WTC11 (cell line): ENCODE data around the gene ERFL. TPM values are rescaled to one million over a fixed set of nuclear protein-coding genes. Genes with fewer than 3 reads are reported as not detected.

Experiments used
- ATAC-seq: fragments of 200-7000 bp; cut with Tn5 transposase; 2 replicates; pipeline ENCODE4 v1.10.0; 2021; ENCODE audit warnings: mild to moderate bottlenecking, moderate library complexity
- CTCF ChIA-PET: fragments of 300-600 bp; sonication (Branson Sonifier 250); formaldehyde crosslinking; loops from one replicate; lab custom pipeline; 2021; ENCODE audit warnings: antibody characterized with exemption; lab: Charles Lee
- POLR2A ChIA-PET: fragments of 350-600 bp; sonication (Branson Sonifier 250); formaldehyde crosslinking; loops from one replicate; lab custom pipeline; 2021; ENCODE audit warnings: antibody characterized with exemption; lab: Charles Lee
- DNase-seq: peaks from one replicate; pipeline ENCODE4 v3.0.0; 2021; ENCODE audit warnings: low spot score
- H3K27ac Mint-ChIP-seq: 2 replicates; pipeline ENCODE4 v1.8.0; 2021; ENCODE audit warnings: mixed read lengths
- H3K27me3 Mint-ChIP-seq: 2 replicates; pipeline ENCODE4 v1.8.0; 2021; ENCODE audit warnings: low read depth, mild to moderate bottlenecking, moderate library complexity, mixed read lengths
- H3K36me3 Mint-ChIP-seq: 2 replicates; pipeline ENCODE4 v1.8.0; 2021; ENCODE audit warnings: mixed read lengths
- H3K4me1 Mint-ChIP-seq: 2 replicates; pipeline ENCODE4 v1.8.0; 2022; ENCODE audit warnings: mixed read lengths
- H3K4me3 Mint-ChIP-seq: 2 replicates; pipeline ENCODE4 v1.8.0; 2021; ENCODE audit warnings: mild to moderate bottlenecking, moderate library complexity, mixed read lengths
- H3K9me3 Mint-ChIP-seq: 2 replicates; pipeline ENCODE4 v1.8.0; 2021; ENCODE audit warnings: mixed read lengths
- ARID4B ChIP-seq: sonication (generic); formaldehyde crosslinking; IDR thresholded peaks from 2 replicates; pipeline ENCODE4 v1.8.0; 2023; ENCODE audit warnings: missing genetic modification reagents, mild to moderate bottlenecking, borderline replicate concordance
- E2F4 ChIP-seq: sonication (generic); formaldehyde crosslinking; IDR thresholded peaks from 2 replicates; pipeline ENCODE4 v1.8.1; 2022; ENCODE audit warnings: low read depth, mild to moderate bottlenecking, moderate library complexity, missing genetic modification reagents, borderline replicate concordance
- ERG ChIP-seq: fragments of 250-450 bp; sonication (Bioruptor Pico); IDR thresholded peaks from 2 replicates; pipeline ENCODE4 v1.8.0; 2021; ENCODE audit warnings: mild to moderate bottlenecking
- FOXP1 ChIP-seq: sonication (generic); formaldehyde crosslinking; IDR thresholded peaks from 2 replicates; pipeline ENCODE4 v1.8.0; 2022; ENCODE audit warnings: missing genetic modification reagents, mild to moderate bottlenecking, moderate library complexity, borderline replicate concordance
- IRF2 ChIP-seq: sonication (generic); formaldehyde crosslinking; IDR thresholded peaks from 2 replicates; pipeline ENCODE4 v1.8.0; 2022; ENCODE audit warnings: low read depth, missing genetic modification reagents, borderline replicate concordance
- NFATC4 ChIP-seq: fragments of 250-450 bp; sonication (Bioruptor Pico); IDR thresholded peaks from 2 replicates; pipeline ENCODE4 v1.9.0; 2021; ENCODE audit warnings: mild to moderate bottlenecking
- NFE2L1 ChIP-seq: sonication (generic); formaldehyde crosslinking; IDR thresholded peaks from 2 replicates; pipeline ENCODE4 v1.8.1; 2023; ENCODE audit warnings: missing genetic modification reagents
- NFYB ChIP-seq: sonication (generic); formaldehyde crosslinking; conservative IDR thresholded peaks from 2 replicates; pipeline ENCODE4 v1.8.0; 2022; ENCODE audit warnings: low read depth, missing genetic modification reagents
- NR1H2 ChIP-seq: sonication (generic); formaldehyde crosslinking; IDR thresholded peaks from 2 replicates; pipeline ENCODE4 v1.9.0; 2021; ENCODE audit warnings: mild to moderate bottlenecking, moderate library complexity, missing genetic modification reagents
- OVOL2 ChIP-seq: fragments of 250-450 bp; sonication (Bioruptor Pico); IDR thresholded peaks from 2 replicates; pipeline ENCODE4 v1.9.0; 2021; ENCODE audit warnings: mild to moderate bottlenecking, borderline replicate concordance
- TEAD1 ChIP-seq: sonication (generic); formaldehyde crosslinking; IDR thresholded peaks from 2 replicates; pipeline ENCODE4 v1.8.0; 2022; ENCODE audit warnings: mild to moderate bottlenecking, missing genetic modification reagents
- TEAD4 ChIP-seq: sonication (generic); formaldehyde crosslinking; IDR thresholded peaks from 2 replicates; pipeline ENCODE4 v1.8.0; 2022; ENCODE audit warnings: mild to moderate bottlenecking, missing genetic modification reagents
- TP53 ChIP-seq: sonication (generic); formaldehyde crosslinking; IDR thresholded peaks from 2 replicates; pipeline ENCODE4 v1.8.1; 2023; ENCODE audit warnings: mild to moderate bottlenecking, missing genetic modification reagents
- USF2 ChIP-seq: sonication (generic); formaldehyde crosslinking; IDR thresholded peaks from 2 replicates; pipeline ENCODE4 v1.8.1; 2023; ENCODE audit warnings: mild to moderate bottlenecking, missing genetic modification reagents, moderate library complexity
- ZBTB21 ChIP-seq: sonication (generic); formaldehyde crosslinking; IDR thresholded peaks from 2 replicates; pipeline ENCODE4 v1.8.1; 2023; ENCODE audit warnings: mild to moderate bottlenecking, missing genetic modification reagents, borderline replicate concordance
- ZMAT4 ChIP-seq: fragments of 250-450 bp; sonication (Bioruptor Pico); IDR thresholded peaks from 2 replicates; pipeline ENCODE4 v1.9.0; 2021; ENCODE audit warnings: mild to moderate bottlenecking
- ZNF317 ChIP-seq: sonication (generic); formaldehyde crosslinking; IDR thresholded peaks from 2 replicates; pipeline ENCODE4 v1.8.1; 2023; ENCODE audit warnings: low read depth, mild to moderate bottlenecking, moderate library complexity, missing genetic modification reagents, borderline replicate concordance
- ZNF396 ChIP-seq: fragments of 250-450 bp; sonication (Bioruptor Pico); IDR thresholded peaks from 2 replicates; pipeline ENCODE4 v1.8.0; 2021; ENCODE audit warnings: mild to moderate bottlenecking, moderate library complexity, borderline replicate concordance
- ZNF423 ChIP-seq: fragments of 250-450 bp; sonication (Bioruptor Pico); IDR thresholded peaks from 2 replicates; pipeline ENCODE4 v2.1.2; 2022; ENCODE audit warnings: mild to moderate bottlenecking, moderate library complexity
- total RNA-seq: library from RNA; stranded (reverse); gene quantifications from 3 replicates; pipeline ENCODE4 v1.2.3, GENCODE V29; 2021
- TF ChIP-seq, protein P1 (sequence below): sonication (generic); formaldehyde crosslinking; IDR thresholded peaks from 2 replicates; pipeline ENCODE4 v1.8.1; 2023; ENCODE audit warnings: mild to moderate bottlenecking, missing genetic modification reagents
- TF ChIP-seq, protein P2 (sequence below): fragments of 250-450 bp; sonication (Bioruptor Pico); IDR thresholded peaks from 2 replicates; pipeline ENCODE4 v2.1.2; 2022; ENCODE audit warnings: mild to moderate bottlenecking, moderate library complexity

ERFL gene
- total RNA-seq, 1 experiment from 2014 or later, result 0.31 TPM

GRCh38 chr19:41915776-41916414, 12.4 kb downstream of the ERFL start:
- H3K27me3 Mint-ChIP-seq, result no peaks in the 10 kb centered on the region

GRCh38 chr19:41915021-41915775, 13.1 kb downstream of the ERFL start:
- ChIA-PET CTCF (no interaction called here), POLR2A (no interaction called here)
- Mint-ChIP-seq H3K9me3 (no peaks in the 10 kb centered on the region), H3K4me1 (peaks cover 9% of the 10 kb centered on the region), H3K36me3 (no peaks in the 10 kb centered on the region), H3K4me3 (no peak overlapping the region), H3K27ac (no peak overlapping the region), H3K27me3 (no peaks in the 10 kb centered on the region)
- no peak for ATAC-seq
- no peak for DNase-seq
- TF ChIP-seq NFATC4 (no peak), ARID4B (CRISPR knock-in tag) (no peak), ZNF396 (CRISPR knock-in tag) (no peak)

More at GRCh38 chr19:41915776-41916414, 12.4 kb downstream of the ERFL start:
- DNase-seq (no peak), ATAC-seq (no peak)
- Mint-ChIP-seq H3K4me1 (peaks cover 9% of the 10 kb centered on the region), H3K36me3 (no peaks in the 10 kb centered on the region), H3K9me3 (no peaks in the 10 kb centered on the region), H3K27ac (no peak overlapping the region), H3K4me3 (no peak overlapping the region)
- POLR2A ChIA-PET, result no interaction called here
- CTCF ChIA-PET, result no interaction called here
- TF ChIP-seq ZNF423 (CRISPR knock-in tag) (no peak), TEAD1 (CRISPR knock-in tag) (no peak), E2F4 (no peak), USF2 (CRISPR knock-in tag) (no peak), ERG (no peak), OVOL2 (no peak), NFYB (CRISPR knock-in tag) (no peak), ZNF317 (CRISPR knock-in tag) (no peak), TEAD4 (no peak), NR1H2 (CRISPR knock-in tag) (no peak), IRF2 (CRISPR knock-in tag) (no peak), FOXP1 (CRISPR knock-in tag) (no peak), ZBTB21 (no peak), ZMAT4 (CRISPR knock-in tag) (no peak), TP53 (CRISPR knock-in tag) (no peak), ZNF396 (CRISPR knock-in tag) (no peak), NFE2L1 (CRISPR knock-in tag) (no peak)
- TF ChIP-seq, protein P1, sequence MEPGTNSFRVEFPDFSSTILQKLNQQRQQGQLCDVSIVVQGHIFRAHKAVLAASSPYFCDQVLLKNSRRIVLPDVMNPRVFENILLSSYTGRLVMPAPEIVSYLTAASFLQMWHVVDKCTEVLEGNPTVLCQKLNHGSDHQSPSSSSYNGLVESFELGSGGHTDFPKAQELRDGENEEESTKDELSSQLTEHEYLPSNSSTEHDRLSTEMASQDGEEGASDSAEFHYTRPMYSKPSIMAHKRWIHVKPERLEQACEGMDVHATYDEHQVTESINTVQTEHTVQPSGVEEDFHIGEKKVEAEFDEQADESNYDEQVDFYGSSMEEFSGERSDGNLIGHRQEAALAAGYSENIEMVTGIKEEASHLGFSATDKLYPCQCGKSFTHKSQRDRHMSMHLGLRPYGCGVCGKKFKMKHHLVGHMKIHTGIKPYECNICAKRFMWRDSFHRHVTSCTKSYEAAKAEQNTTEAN (CRISPR knock-in tag), result no peak
- TF ChIP-seq, protein P2, sequence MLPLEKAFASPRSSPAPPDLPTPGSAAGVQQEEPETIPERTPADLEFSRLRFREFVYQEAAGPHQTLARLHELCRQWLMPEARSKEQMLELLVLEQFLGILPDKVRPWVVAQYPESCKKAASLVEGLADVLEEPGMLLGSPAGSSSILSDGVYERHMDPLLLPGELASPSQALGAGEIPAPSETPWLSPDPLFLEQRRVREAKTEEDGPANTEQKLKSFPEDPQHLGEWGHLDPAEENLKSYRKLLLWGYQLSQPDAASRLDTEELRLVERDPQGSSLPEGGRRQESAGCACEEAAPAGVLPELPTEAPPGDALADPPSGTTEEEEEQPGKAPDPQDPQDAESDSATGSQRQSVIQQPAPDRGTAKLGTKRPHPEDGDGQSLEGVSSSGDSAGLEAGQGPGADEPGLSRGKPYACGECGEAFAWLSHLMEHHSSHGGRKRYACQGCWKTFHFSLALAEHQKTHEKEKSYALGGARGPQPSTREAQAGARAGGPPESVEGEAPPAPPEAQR (CRISPR knock-in tag), result no peak
